Measurements from ENCODE around the gene CD1D.

GRCh38 chr1:158169105-158169504, 11.6 kb upstream of the CD1D start:
- TF ChIP-seq CTCF (IDR thresholded peaks at IDR 0.05 in 8 of 11, conservative IDR thresholded peaks at IDR 0.05 in 3 of 11) (no peak), POLR2AphosphoS5 (IDR thresholded peaks at IDR 0.05) (no peak)

Data from spleen (tissue), 7 donors.